Activated CD8-positive, alpha-beta memory T cell treated with anti-CD3 and anti-CD28 coated beads, Interleukin-2, amount 50 U/mL, for 4 hours (primary cell): ENCODE measurements around the gene ATP8A2.
"Not testable (repeated sequence)": the region's sequence is repeated elsewhere in the genome, so short reads cannot be mapped to it uniquely, and the experiment has no call there.

Experiments
- DNase-seq: peaks from one replicate; pipeline ENCODE4 v3.0.0-alpha.2; 2020

Gene ATP8A2

GRCh38 chr13:25772534-25772933, 400.8 kb downstream of the ATP8A2 start:
- DNase-seq, result not testable (repeated sequence)

- DNase-seq, result not testable (repeated sequence)
Measured at GRCh38 chr13:25774056-25774455, 402.3 kb downstream of the ATP8A2 start.

- DNase-seq, result no peak
Measured at GRCh38 chr13:25775275-25775674, 403.5 kb downstream of the ATP8A2 start.

- no peak for DNase-seq
Measured at GRCh38 chr13:25775986-25776385, 404.2 kb downstream of the ATP8A2 start.

- DNase-seq, result no peak
Measured at GRCh38 chr13:25776722-25777121, 404.9 kb downstream of the ATP8A2 start.

GRCh38 chr13:25777509-25777908, 405.7 kb downstream of the ATP8A2 start:
- DNase-seq, result no peak

- no peak for DNase-seq
Measured at GRCh38 chr13:25778365-25778764, 406.6 kb downstream of the ATP8A2 start.

GRCh38 chr13:25778808-25779305, 407.1 kb downstream of the ATP8A2 start:
- no peak for DNase-seq

GRCh38 chr13:25783076-25783475, 411.3 kb downstream of the ATP8A2 start:
- DNase-seq, result no peak

GRCh38 chr13:25783601-25784024, 411.8 kb downstream of the ATP8A2 start:
- DNase-seq, result no peak

- DNase-seq, result no peak
Measured at GRCh38 chr13:25784119-25784518, 412.3 kb downstream of the ATP8A2 start.

- DNase-seq, result not testable (repeated sequence)
Measured at GRCh38 chr13:25790137-25790536, 418.4 kb downstream of the ATP8A2 start.

GRCh38 chr13:25795277-25795676, 423.5 kb downstream of the ATP8A2 start:
- DNase-seq, result no peak

GRCh38 chr13:25796474-25796873, 424.7 kb downstream of the ATP8A2 start:
- no peak for DNase-seq

GRCh38 chr13:25798998-25799397, 427.2 kb downstream of the ATP8A2 start:
- DNase-seq, result no peak

GRCh38 chr13:25800523-25800922, 428.7 kb downstream of the ATP8A2 start:
- DNase-seq, result no peak

GRCh38 chr13:25802579-25802978, 430.8 kb downstream of the ATP8A2 start:
- DNase-seq, result no peak

GRCh38 chr13:25803641-25804040, 431.9 kb downstream of the ATP8A2 start:
- DNase-seq, result no peak

GRCh38 chr13:25806264-25806974, 434.6 kb downstream of the ATP8A2 start:
- DNase-seq, result no peak

GRCh38 chr13:25807562-25807961, 435.8 kb downstream of the ATP8A2 start:
- DNase-seq, result no peak

GRCh38 chr13:25811506-25811905, 439.7 kb downstream of the ATP8A2 start:
- no peak for DNase-seq

GRCh38 chr13:25816239-25816638, 444.5 kb downstream of the ATP8A2 start:
- DNase-seq, result no peak

GRCh38 chr13:25819856-25820530, 448.2 kb downstream of the ATP8A2 start:
- no peak for DNase-seq

GRCh38 chr13:25821776-25822175, 450.0 kb downstream of the ATP8A2 start:
- DNase-seq, result no peak
